GM21576 (cell line): ENCODE measurements around the gene VWA2.
A peak's percentile ranks its signal among the peaks of the same experiment; 100 is the strongest.

Source experiments
- ATAC-seq: cut with Tn5 transposase; IDR thresholded peaks from one replicate; pipeline ENCODE4 v1.9.1; 2021; ENCODE audit warnings: mild to moderate bottlenecking, moderate library complexity; ENCODE audit not compliant: unreplicated experiment

Gene VWA2

DNA sequence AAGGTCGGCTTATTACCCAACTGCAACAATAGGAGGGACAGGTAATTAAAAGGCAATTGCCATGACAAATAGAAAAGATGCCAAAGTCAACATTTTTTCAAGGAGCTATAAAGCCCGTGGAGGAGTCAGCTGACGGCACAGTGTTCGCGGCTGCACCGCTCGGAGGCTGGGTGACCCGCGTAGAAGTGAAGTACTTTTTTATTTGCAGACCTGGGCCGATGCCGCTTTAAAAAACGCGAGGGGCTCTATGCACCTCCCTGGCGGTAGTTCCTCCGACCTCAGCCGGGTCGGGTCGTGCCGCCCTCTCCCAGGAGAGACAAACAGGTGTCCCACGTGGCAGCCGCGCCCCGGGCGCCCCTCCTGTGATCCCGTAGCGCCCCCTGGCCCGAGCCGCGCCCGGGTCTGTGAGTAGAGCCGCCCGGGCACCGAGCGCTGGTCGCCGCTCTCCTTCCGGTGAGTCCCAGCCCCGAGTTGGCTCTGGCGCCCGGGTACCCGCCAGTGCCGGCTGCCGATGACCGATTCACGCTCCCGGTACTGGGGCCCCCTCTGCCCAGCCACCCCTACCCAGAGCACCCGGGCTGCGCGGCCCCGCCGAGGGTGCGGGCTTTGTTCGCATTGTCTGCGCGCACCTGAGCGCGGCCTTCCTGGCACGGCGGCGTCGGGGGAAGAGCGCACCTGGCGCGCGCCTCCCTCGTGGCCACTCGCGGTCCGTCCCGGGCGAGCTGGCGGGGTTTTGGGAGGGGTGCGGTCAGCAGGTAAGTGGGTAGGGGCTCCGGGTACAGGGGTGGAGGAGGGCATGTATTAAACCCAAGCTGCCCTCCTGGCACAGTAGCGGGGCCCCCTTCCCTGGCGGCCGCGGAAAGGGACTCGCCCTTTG, at the start of gene VWA2:
TSS of gene VWA2 (plus strand) at position 138 of the 877 bp plus-strand sequence. CDS start 9,460 bp downstream, outside the sequence.
- ATAC-seq = no peak

DNA sequence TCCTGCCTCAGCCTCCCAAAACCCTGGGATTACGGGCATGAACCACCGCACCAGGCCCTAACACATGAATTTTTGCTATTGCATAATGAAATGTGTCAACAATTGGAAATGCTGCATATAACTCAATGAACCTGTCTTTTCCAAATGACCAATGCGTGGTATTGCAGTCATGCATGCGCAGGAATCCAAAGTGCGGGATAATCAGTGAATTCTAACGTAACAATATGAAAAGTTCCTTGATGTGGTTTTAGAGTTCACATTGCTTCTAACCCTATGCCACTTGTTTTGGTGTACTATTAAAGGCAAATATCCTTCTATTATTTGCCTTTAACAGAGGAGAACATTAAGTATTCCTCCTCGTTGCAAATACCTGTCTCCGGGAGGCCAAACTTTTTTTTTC, 49.4 kb upstream of the VWA2 start:
- ATAC-seq = no peak

- ATAC-seq = peak; percentile 88
Observed at GRCh38 chr10:114195079-114195478, 44.0 kb upstream of the VWA2 start.

DNA sequence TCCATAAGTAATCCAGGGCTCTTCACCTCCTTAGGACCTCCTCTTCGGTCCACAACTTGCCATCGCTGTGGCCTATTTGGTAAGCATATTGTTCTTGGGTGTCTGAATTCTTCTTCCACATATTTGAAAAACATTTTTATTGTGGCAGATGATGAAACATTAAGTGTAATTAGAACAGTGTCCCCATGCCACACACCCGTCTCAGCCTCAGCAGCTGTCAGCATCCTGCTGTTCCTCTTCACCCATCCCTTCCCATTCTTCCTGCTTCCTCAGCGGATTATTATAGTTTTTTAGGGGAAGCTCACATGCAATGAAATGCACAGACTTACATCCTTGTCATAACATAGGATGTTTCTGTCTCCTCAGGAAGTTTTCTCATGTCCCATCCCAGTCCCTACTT, 39.8 kb upstream of the VWA2 start:
- no peak for ATAC-seq

DNA sequence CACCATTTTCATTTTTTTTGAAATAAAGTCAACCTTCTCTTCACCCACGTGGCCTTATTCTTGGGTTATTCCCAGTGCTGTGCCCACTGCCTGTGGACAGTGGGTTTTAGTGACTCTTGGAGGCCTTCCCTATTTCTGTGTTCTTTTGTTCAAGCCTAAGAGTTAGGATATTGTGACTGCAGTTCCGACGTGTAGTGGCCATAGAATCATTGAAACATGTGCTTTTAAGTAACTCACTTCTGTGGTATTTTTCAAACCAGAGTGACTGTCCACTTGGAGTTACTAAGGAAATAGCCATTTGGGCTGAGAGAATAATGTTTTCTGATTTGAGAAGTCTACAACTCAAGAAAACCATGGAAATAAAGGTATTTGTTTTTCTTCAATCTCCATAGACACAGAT, 36.2 kb upstream of the VWA2 start:
- no peak for ATAC-seq

DNA sequence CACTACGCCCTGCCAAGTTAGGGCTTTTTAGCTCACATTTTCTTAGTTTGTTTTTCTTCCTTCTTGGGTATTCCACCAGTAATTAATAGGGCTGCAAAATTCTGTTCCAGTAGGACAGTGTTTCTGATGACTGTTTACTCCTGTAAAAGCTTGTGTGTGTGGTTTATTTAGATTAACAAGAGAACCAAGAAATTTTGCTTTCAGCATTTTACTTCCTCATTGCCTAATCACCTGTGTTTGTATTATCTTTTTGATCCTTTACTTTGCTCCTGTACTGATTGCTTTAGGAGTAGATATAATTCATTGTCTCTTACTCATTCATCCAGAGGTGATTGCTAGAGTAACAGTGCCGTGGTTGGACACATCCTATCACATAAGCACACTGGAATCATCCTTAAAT, 32.2 kb upstream of the VWA2 start:
- no peak for ATAC-seq

DNA sequence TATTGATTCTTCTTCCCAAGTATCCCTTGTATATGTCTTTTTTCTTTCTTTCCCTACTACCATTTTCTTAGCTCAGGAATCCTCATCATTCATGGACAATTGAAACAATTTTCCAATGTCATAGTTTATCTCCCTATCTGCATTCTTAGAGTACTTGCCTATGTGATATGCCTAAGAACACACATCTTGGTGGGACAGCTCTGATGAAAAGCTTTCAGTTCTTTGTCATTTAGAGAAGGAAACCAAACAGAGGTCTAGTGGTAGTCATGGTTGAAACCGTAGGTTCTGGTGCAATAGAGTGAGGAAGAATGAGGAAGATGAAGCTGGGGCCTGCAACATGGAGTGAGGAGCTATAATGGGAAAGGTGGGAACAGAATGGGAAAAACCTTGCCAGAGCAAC, 31.7 kb upstream of the VWA2 start:
- no peak for ATAC-seq

DNA sequence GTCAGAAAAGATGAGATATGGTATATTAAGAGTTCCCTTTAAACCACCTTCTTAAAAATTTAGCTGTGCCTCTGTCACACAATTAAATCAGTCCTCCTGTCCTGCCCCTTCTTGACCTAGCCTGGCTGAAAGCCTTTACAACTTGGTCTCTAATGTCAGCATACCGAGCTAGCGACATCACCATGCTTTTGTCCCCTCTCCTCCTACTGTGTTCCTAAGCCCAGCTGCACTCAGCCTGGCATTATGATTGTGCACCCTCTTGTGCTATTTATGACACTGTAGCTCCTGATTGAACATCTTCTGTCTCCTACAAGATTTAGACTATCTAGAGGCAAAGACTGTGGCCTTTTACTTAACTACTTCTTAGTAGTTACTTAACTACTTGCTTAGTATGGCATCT, 30.7 kb upstream of the VWA2 start:
- no peak for ATAC-seq

DNA sequence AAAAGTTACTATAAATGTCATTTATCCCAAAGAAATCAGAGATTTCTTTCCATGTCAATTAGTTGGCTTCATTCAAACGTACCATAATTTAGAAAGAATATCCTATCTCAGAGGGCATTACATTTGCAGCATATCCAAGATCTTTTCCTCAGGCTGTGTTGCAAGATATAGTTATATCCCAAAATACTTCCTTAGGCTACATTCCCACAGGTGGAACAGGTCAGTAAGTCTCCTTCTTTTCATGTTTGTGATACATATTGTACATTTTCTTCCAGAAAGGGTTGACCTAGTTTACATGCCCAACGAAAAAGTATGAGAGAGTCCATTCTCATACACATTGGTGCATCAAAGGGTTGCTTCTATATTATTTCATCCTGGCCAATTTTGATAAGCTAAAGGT, 26.9 kb upstream of the VWA2 start:
- no peak for ATAC-seq

DNA sequence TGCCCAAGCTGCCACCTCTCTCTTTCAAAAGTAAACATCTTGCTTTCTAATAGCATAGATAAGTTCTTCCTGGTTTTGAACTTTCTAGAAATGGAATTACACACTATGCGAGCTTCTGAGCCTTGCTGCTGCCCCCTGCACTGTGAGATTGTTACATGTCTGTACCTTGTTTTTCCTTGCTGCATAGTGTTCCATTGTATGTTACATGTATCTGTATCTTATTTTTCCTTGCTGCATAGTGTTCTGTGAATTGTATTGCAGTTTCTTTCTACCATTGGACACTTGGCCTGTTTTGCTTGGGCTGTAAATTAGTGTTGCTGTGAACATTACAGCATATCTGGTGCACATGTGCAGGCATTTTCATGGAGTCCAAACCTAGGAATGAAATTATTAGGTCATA, 24.0 kb upstream of the VWA2 start:
- ATAC-seq = no peak

- ATAC-seq = no peak
Observed at GRCh38 chr10:114220281-114220680, 18.8 kb upstream of the VWA2 start.

DNA sequence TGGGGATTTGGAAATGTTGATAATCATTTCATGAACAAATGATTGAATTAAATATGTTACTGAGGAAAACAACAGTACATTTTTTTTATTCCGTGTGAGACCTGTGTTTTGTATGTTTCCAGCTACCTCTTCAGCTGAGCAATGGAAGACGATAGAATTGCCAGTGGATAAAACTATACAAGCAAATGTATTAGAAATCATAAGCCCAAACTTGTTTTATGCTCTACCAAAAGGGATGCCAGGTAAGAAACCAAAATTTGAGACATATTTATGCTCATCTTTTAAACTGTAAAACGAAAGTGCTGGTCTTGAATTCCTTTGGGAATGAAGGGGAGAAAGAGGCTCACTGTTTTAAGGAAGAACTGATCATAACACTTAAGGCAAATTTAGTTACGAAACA, 17.8 kb upstream of the VWA2 start:
- ATAC-seq = no peak

DNA sequence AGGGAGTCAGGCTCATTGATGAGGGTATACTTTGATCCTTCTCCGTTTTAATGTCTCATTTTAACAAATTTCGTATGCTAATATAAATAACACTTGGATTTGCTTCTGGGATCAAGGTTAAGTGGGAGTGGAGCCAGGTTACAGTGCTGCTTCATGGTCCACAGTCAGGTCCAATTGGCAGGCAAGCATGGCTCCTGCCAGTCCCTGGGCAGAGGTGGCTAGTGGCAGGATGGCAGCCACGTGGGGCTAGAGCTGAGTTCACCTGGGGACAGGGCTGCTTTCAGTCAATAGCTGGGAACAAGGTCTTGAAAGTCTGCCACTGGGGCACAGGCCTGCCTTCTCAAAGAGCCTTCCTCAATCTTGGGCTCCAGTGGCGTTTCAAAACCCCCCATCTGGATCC, 16.0 kb upstream of the VWA2 start:
- no peak for ATAC-seq

DNA sequence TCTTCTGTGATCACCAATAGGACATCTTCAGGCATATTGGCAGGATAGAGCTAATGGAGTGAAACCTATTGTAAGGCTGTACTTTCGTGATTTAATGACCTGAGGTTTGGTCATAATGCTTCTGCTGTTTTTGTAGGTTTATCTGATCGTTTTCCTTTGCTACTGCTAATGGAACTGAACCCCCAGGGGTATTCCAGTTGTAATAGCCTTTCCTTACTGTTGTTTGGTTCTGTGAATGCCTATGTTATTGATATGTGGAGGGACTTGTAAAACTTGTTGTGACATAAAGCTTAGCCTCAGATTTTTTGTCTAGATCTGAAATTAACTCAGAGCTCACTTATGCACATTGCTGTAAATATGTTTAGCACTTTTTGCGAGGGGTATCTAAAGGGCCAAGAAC, 10.9 kb upstream of the VWA2 start:
- no peak for ATAC-seq

DNA sequence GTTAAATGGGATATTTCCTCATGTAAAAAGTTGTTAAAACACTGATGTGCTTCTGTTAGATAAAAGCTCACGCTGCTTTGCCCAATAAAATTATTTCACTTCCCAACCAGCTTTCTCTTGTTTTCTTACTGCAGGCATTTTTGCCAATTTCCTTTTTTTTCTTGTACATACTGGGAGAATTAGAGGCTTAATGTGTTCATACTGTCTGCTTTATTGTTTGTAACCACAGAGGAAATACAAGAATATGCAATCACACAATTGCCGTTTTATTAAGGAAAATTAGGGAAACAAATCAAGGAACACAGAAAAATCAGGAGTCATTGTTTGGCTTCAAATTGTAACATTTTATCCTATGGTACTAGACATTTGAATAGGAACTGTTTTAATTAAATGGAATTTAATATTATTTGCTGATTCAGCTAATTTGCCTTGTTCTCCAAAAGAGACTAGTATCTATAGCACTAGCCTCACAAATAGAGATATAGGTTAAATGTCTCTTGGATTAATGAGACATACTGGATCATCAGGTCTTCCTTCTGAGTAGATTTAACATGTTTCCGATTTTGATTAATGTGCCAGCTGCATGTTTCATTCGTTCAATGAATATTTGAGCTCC, 6.4 kb upstream of the VWA2 start:
- ATAC-seq = no peak

DNA sequence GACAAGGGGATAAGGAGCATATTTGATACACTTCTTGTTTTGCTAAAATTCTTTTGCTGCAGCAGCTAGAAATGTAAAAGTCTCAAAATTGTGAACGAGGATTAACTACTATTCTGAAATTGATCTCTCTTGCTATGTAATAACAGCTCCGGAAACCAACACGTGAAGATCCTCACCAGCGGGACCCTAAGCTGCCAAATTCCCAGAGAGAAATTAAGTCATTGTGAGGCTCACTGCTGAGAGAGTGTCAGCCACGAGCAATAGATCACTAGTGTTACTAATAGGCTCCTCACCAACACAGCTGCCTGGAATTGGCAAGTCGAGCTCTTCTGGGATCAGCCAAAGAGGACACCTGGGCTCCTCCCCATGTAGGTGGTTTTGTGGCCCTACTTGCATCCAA, 5.6 kb upstream of the VWA2 start:
- no peak for ATAC-seq

DNA sequence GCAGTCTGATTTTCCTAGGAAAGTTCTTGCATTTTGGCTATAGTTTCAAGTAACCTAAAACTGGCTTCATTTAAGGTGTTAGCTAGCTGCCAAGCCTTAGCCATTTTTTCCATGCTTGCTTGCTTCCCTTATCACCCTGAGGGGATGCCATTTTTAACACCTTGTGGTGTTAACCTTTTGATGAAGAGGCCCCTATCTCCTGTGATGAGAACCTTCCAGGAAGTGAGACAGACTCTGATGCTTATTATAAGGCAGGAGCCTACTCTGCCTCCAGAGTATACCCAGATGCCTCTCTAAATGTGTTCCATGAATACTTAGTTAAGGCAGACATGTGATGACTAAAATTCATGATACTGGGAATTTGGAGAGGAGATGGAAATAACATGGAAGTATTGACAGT, 4.9 kb upstream of the VWA2 start:
- ATAC-seq = no peak

GRCh38 chr10:114239994-114240345, 916 bp downstream of the VWA2 start:
- no peak for ATAC-seq

DNA sequence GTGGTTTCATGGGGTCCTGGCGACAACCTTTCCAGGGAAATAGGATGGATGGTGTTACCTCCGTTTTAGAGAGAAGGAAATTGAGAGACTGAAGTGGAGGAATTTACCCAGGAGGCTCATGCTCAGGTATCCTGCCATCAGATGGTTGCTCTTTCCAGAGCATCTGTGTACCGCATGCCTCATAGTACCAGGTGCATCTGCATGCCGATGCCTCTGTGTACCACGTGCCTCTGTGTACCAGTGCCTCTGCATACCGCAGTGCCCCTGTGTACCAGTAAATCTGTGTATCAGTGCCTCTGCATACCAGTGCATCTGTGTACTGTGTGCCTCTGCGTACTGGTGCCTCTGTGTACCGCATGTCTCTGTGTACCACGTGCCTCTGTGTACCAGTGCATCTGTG, 3.2 kb downstream of the VWA2 start:
- no peak for ATAC-seq

DNA sequence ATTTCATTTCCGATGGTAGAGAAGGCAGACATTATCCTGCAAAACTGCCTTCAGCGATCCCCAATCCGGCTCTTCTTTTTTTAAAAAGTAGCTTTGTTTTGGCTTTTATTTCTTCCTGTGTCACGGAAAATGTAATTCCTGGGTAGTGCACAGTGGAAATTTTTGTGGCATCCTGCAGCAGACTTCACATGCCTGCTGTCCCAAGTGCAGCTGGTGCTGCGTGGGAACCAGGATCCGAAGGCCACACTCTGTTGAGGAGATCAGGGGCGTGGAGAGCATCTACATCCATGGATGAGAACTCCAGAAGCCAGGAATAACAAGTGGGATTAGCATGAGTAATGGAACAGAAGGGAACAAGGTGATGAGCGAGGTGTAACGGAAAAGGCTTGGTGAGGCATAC, 4.6 kb downstream of the VWA2 start:
- ATAC-seq = no peak

DNA sequence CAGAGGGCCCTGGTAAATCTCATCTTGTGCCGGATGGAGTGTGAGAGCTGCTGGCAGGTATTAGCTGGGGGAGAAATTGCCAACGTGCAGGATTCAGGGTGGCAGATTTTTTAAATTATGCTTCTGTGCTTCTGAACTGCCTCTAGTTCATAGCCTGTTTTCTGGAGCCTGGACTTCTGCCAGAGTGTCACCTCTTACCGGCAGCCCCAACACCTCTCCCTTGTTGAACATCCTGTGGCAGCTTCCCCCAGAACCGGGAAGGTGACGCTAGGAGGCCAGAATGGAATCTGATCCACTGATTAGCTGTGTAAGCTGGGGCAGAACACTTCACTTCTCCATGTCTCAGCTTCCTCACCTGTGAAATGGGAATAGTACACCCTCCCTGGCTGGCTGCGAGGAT, 5.1 kb downstream of the VWA2 start:
- no peak for ATAC-seq

DNA sequence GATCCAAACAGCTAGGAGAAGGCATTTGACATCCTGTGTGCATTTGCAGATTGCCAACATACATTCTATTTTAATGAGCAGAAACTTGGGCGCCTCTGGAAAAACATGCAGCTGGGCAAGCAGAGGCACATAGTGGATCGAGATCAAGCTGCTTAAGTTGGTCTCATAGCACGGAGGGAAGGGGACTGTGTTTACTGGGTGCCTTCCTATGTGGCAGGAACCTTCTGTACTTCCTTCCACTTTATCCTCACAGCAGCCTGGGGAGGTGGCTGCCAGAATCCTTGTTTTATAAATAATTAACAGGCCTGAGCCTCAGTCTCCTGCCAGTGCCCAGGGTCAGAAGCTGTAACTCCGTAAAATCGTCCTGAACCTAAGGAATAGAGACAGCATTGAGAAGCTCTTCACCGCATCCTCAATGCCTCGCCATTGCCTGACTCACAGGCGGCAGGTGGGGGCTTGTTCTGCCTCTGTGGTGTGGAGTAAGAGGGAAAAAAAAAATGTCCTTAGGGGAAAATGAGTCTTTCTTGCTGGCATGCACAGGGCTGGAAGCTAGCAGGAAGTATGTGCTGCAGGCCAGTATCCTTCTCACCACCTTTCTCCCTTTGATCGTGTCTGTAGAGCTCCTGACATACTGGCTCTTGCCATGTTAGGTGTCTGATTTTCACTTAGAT, 6.2 kb downstream of the VWA2 start:
- ATAC-seq = no peak
